ENCODE measurements around the gene ENG. TPM values are rescaled to one million over a fixed set of nuclear protein-coding genes. Genes with fewer than 3 reads are reported as not detected.
"Not testable (repeated sequence)": the region's sequence is repeated elsewhere in the genome, so short reads cannot be mapped to it uniquely, and the experiment has no call there.

ENG gene
- total RNA-seq, 8 experiments from 2014 or later, result 0.21 to 28.1 (median 2.4) TPM

DNA sequence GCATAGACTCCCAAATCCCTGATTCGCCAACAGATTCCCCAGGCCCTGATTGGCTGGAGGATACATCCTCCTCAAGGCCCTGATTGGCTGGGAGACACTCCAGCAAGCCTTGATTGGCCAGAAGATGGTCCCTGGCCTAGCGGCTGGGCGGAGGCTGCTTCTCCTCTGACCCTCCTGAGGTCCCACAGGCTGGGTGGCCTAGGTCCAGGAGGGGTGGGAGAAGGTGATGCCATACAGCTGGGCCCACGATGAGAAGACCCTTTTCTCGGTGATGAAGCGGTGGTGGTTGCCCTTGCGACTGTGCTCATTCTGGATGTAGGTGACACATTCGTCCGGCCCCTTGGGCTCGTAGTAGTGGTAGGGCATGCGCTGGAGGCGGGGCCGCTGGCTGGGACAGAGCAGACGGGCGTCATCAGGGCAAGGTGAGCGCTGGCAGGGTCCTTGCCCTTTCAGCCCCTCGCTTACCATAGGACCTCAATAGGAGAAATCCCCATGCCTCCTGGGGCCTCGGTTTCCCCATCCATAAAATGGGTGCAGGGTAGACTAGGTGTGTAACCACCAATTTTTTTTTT lies 32.0 kb upstream of the ENG start:
- peak in 1 of 8 experiments; percentile 29 for ATAC-seq (replicated peaks in 6 of 8)
- WGBS, 10 experiments, result 94 to 100% (median 100%) methylated on average over 2 to 12 of the region's 18 CpGs; no CpG with 5 or more reads in 3 of the 10 experiments

GRCh38 chr9:127885508-127886281 lies 31.2 kb upstream of the ENG start:
- Histone ChIP-seq H3K27ac (no peak overlapping the region), H3K4me3 (no peak overlapping the region), H3K4me1 (replicated peaks in 1 of 2) (peaks cover 0 to 4% of the 10 kb centered on the region in 2 donors)
- 40 to 100% (median 82%) methylated on average over 1 to 8 of the region's 13 CpGs; no CpG with 5 or more reads in 4 of the 10 experiments for WGBS, 10 experiments
- no peak for ATAC-seq (replicated peaks in 6 of 8)
- in situ Hi-C loops (cut with MboI; ENCODE audit: low pct_unique_long_range_greater_than_20kb in 2 of 9, low sequenced_read_pairs in 9 of 9, unreplicated experiment in 9 of 9), result no loop called here

More for the DNA sequence above, 32.0 kb upstream of the ENG start:
- no peak overlapping the region for H3K27ac ChIP-seq
- H3K4me3 ChIP-seq, result no peak overlapping the region
- in situ Hi-C loops (cut with MboI; ENCODE audit: low pct_unique_long_range_greater_than_20kb in 2 of 9, low sequenced_read_pairs in 9 of 9, unreplicated experiment in 9 of 9), result no loop called here
- peaks cover 0 to 4% of the 10 kb centered on the region in 2 donors for H3K4me1 ChIP-seq (replicated peaks in 1 of 2)

DNA sequence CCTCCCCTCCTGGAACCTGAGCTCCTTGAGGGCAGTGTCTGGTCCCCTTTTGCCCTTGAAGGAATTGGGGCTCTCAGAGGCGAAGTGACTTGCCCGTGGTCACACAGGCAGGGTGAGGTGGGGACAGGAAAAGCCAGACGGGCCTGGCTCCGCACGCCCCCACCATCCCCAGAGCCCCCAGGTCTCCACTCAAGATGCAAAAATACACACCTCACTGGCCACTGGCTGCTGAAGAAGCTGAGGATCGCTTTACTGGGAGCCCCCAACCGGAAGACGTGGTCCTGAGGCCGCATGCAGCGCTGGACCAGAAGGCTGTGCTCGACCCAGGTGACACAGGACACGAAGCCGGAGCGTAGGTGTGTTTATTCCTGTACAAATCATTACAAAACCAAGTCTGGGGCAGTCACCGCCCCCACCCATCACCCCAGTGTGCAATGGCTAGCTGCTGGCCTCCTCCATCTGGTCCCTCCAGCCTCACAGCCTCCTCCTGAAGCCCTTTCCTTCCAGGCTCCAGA lies 30.6 kb upstream of the ENG start:
- H3K4me1 ChIP-seq (replicated peaks in 1 of 2), result peaks cover 0 to 4% of the 10 kb centered on the region in 2 donors
- no peak overlapping the region for H3K4me3 ChIP-seq
- in situ Hi-C loops (cut with MboI; ENCODE audit: low pct_unique_long_range_greater_than_20kb in 2 of 9, low sequenced_read_pairs in 9 of 9, unreplicated experiment in 9 of 9), result no loop called here
- no peak overlapping the region for H3K27ac ChIP-seq
- whole genome bisulfite sequencing, 10 experiments, result 80 to 95% (median 91%) methylated on average over 2 to 4 of the region's 15 CpGs; no CpG with 5 or more reads in 6 of the 10 experiments
- ATAC-seq (replicated peaks in 6 of 8), result peak in 2 of 8 experiments; percentile 7 to 14

GRCh38 chr9:127884427-127884911 lies 30.0 kb upstream of the ENG start:
- Histone ChIP-seq H3K4me3 (no peak overlapping the region), H3K4me1 (replicated peaks in 1 of 2) (peaks cover 0 to 4% of the 10 kb centered on the region in 2 donors), H3K27ac (no peak overlapping the region)
- ATAC-seq (replicated peaks in 6 of 8), result peak in 6 of 8 experiments; percentile 11 to 85 (median 62)
- in situ Hi-C loops (cut with MboI; ENCODE audit: low pct_unique_long_range_greater_than_20kb in 2 of 9, low sequenced_read_pairs in 9 of 9, unreplicated experiment in 9 of 9), result no loop called here
- 79 to 96% (median 83%) methylated on average over 2 to 5 of the region's 11 CpGs; no CpG with 5 or more reads in 4 of the 10 experiments for WGBS, 10 experiments

GRCh38 chr9:127883959-127884358 lies 29.5 kb upstream of the ENG start:
- 40 to 100% (median 93%) methylated on average over 1 to 6 of the region's 7 CpGs; no CpG with 5 or more reads in 5 of the 10 experiments for WGBS, 10 experiments
- H3K4me3 ChIP-seq, result no peak overlapping the region
- no peak for ATAC-seq (replicated peaks in 6 of 8)
- peaks cover 0 to 4% of the 10 kb centered on the region in 2 donors for H3K4me1 ChIP-seq (replicated peaks in 1 of 2)
- no peak overlapping the region for H3K27ac ChIP-seq
- in situ Hi-C loops (cut with MboI; ENCODE audit: low pct_unique_long_range_greater_than_20kb in 2 of 9, low sequenced_read_pairs in 9 of 9, unreplicated experiment in 9 of 9), result no loop called here

DNA sequence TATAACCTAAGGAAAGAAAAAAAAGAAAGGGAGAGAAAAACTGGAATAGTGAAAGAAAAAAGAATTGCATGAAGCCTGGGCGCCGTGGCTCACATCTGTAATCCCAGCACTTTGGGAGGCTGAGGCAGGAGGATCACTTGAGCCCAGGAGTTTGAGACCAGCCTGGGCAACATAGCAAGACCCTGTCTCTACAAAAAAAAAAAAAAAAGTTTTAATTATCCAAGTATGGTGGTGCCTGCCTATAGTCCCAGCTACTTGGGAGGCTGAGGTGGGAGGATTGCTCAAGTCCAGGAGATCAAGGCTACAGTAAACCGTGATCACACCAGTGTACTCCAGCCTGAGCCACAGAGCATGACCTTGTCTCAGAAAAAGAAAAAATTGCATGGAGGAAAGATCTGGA lies 27.3 kb upstream of the ENG start:
- ATAC-seq (replicated peaks in 6 of 8); H3K27ac ChIP-seq; in situ Hi-C loops (cut with MboI; ENCODE audit: low pct_unique_long_range_greater_than_20kb in 2 of 9, low sequenced_read_pairs in 9 of 9, unreplicated experiment in 9 of 9); H3K4me3 ChIP-seq: not testable (repeated sequence)
- H3K4me1 ChIP-seq (replicated peaks in 1 of 2), result peaks cover 9 to 16% of the 10 kb centered on the region in 2 donors
- 80 to 100% (median 95%) methylated on average over 1 to 3 of the region's 3 CpGs; no CpG with 5 or more reads in 2 of the 10 experiments for WGBS, 10 experiments

GRCh38 chr9:127880143-127880542 lies 25.7 kb upstream of the ENG start:
- 54 to 100% (median 75%) methylated on average over 1 to 8 of the region's 8 CpGs; no CpG with 5 or more reads in 1 of the 10 experiments for WGBS, 10 experiments
- in situ Hi-C loops (cut with MboI; ENCODE audit: low pct_unique_long_range_greater_than_20kb in 2 of 9, low sequenced_read_pairs in 9 of 9, unreplicated experiment in 9 of 9), result no loop called here
- H3K4me3 ChIP-seq, result no peak overlapping the region
- no peak for ATAC-seq (replicated peaks in 6 of 8)
- no peak overlapping the region for H3K27ac ChIP-seq
- peaks cover 19 to 31% of the 10 kb centered on the region in 2 donors for H3K4me1 ChIP-seq (replicated peaks in 1 of 2)

- ATAC-seq (replicated peaks in 6 of 8), result no peak
- Histone ChIP-seq H3K27ac (no peak overlapping the region), H3K4me1 (replicated peaks in 1 of 2) (peaks cover 21 to 40% of the 10 kb centered on the region in 2 donors), H3K4me3 (no peak overlapping the region)
- in situ Hi-C loops (cut with MboI; ENCODE audit: low pct_unique_long_range_greater_than_20kb in 2 of 9, low sequenced_read_pairs in 9 of 9, unreplicated experiment in 9 of 9), result no loop called here
- WGBS, 10 experiments, result 68 to 100% (median 85%) methylated on average over 1 to 6 of the region's 8 CpGs; no CpG with 5 or more reads in 6 of the 10 experiments
These were observed 24.4 kb upstream of the ENG start for GRCh38 chr9:127878652-127879390.

DNA sequence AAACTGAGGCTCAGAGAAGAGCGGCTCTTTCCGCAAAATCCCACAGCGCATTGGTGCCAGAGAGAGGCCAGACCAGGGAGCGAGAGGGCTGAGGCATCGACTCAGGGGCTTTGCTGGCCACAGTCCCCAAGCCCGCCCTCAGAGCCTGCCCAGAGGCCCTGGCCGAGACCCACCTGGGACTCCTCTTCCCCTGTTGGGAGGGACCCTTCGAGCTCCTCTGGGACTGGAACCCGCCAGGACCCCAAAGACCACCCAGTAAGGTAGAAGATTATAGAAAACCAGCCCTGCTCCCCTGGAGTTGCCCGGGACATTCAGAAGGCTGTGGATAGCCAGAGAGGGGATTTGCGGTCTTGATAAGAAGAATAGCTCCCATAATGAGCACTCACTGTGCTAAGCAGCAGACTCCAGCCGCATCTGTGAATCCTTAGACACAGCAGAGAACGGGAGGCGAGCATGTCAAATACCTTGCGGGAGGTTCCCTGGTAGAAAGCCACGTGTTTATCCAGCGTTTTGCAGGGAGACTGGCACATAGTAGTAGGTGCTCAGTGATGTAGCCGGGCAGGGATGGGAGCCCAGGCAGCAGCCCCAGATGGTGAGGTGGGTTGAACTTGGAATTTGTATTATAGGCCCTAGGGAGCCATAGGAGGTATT lies 23.7 kb upstream of the ENG start:
- in situ Hi-C loops (cut with MboI; ENCODE audit: low pct_unique_long_range_greater_than_20kb in 2 of 9, low sequenced_read_pairs in 9 of 9, unreplicated experiment in 9 of 9), result no loop called here
- H3K4me3 ChIP-seq, result peak overlapping the region; percentile 35 to 62 (median 40)
- 0 to 76% (median 72%) methylated on average over 2 to 9 of the region's 18 CpGs; no CpG with 5 or more reads in 7 of the 10 experiments for WGBS, 10 experiments
- H3K4me1 ChIP-seq (replicated peaks in 1 of 2), result peaks cover 28 to 47% of the 10 kb centered on the region in 2 donors
- peak overlapping the region; percentile 40 to 78 for H3K27ac ChIP-seq
- peak in 7 of 8 experiments; percentile 0 to 13 (median 3) for ATAC-seq (replicated peaks in 6 of 8)

DNA sequence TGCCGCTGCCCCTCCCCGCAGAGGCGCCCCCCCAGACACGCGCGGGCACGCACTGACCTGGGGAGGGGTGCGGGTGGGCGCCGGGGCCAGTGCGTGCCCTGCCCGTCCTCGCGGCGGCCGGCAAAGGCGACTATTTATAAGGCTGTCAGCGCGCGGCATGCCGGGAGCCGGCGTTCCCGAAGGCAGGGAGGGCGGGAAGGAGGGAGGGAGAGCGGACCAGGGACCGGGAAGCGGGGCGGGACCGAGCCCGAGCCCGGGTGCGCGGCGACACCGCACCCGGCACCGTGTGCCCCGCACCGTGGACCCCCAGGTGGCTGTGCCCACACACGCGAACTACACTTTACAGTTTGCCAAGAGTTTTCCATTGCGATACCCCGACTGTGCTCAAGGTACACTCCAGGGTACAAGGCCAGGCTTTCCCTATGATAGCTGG lies 23.1 kb upstream of the ENG start, which contains the start of gene AK1:
Gene AK1 (minus strand): TSS at position 110 of the 433 bp plus-strand sequence. CDS start 3,058 bp downstream, outside the sequence.
- WGBS, 10 experiments, result 3% methylated on average over 7 of the region's 44 CpGs; no CpG with 5 or more reads in 9 of the 10 experiments
- peak; percentile 61 to 84 (median 74) for ATAC-seq (replicated peaks in 6 of 8)
- Histone ChIP-seq H3K27ac (peak within 1 kb of the TSS; percentile 40 to 78), H3K4me3 (peak within 1 kb of the TSS; percentile 35 to 62 (median 40)), H3K4me1 (replicated peaks in 1 of 2) (peaks cover 33 to 53% of the 10 kb centered on the region in 2 donors)
- in situ Hi-C loops (cut with MboI; ENCODE audit: low pct_unique_long_range_greater_than_20kb in 2 of 9, low sequenced_read_pairs in 9 of 9, unreplicated experiment in 9 of 9), result no loop called here

DNA sequence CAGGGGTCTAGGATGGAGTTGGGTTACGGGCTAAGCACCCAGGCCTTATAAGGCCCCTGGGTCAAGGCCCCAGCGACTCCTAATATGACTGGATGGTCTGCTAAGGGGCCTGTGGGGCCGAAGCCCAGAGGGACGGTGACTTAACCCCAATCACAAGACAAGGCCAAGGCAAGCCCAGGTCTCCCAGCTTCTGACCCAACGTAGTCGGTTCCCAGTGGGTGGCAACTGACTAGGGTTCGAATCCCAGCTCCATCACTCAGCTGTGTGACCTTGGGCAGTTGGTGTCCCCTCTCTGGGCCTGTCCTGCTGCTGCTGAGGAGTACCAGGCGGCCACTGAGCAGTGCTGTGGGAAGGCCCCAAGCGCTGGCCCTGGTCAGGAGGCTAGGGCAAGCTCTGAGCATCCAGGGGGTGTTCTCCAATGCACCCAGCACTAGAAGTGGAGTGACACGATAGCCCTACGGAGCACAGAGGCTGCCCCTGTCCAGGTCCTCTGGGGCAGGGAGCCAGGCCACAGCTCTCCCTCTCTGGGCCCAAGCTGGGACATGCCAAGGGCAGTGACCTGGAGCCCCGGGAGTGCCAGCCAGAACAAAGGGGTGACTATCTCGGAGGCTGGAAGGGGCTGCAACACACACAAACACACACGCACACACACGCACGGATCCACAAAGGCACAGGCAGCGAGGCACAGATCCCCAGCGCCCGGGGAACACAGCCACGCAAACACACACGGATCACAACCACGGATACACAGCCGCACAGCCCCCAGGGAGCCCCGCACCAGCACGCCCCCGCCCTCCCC lies 22.5 kb upstream of the ENG start:
- peaks cover 33 to 58% of the 10 kb centered on the region in 2 donors for H3K4me1 ChIP-seq (replicated peaks in 1 of 2)
- WGBS, 10 experiments, result 0 to 80% (median 44%) methylated on average over 1 to 7 of the region's 26 CpGs; no CpG with 5 or more reads in 4 of the 10 experiments

More for the DNA sequence above, 22.5 kb upstream of the ENG start:
- in situ Hi-C loops (cut with MboI; ENCODE audit: low pct_unique_long_range_greater_than_20kb in 2 of 9, low sequenced_read_pairs in 9 of 9, unreplicated experiment in 9 of 9), result no loop called here
- H3K27ac ChIP-seq, result peak overlapping the region; percentile 40 to 78
- peak overlapping the region; percentile 35 to 62 (median 40) for H3K4me3 ChIP-seq
- ATAC-seq (replicated peaks in 6 of 8), result peak in 7 of 8 experiments; percentile 7 to 61 (median 43)
